ENCODE data around the gene PBX4. TPM values are rescaled to one million over a fixed set of nuclear protein-coding genes. Genes with fewer than 3 reads are reported as not detected.

Gene PBX4
- total and polyA plus RNA-seq, 2 of the 8 experiments (the other 6 are each of a cell fraction or from before 2014, with no cell fraction given), result 3.4 to 3.8 TPM

- Histone ChIP-seq H3K4me2 (ENCODE audit: insufficient read depth in 1 of 2, low read depth in 2 of 2, low read length in 2 of 2) (no peak overlapping the region), H3K14ac (ENCODE audit: insufficient read length) (no peak overlapping the region), H3K18ac (ENCODE audit: extremely low read depth, low read length) (no peak overlapping the region), H2BK12ac (ENCODE audit: low read depth, low read length) (no peak overlapping the region), H2BK5ac (ENCODE audit: low read depth, low read length) (0 out of 2 replicates have a peak overlapping the region, but pooled peaks have one; percentile 12), H3K4me1 (replicated peaks in 1 of 4; ENCODE audit: control insufficient read depth in 3 of 4, insufficient read depth in 4 of 4, low read length in 3 of 4) (peaks cover 0 to 4% (median 0%) of the 10 kb centered on the region in 4 experiments; a peak in 2 of 7 replicates), H3K4me3 (ENCODE audit: extremely low read depth in 1 of 4, insufficient read depth in 2 of 4, low read depth in 3 of 4, low read length in 4 of 4) (no peak overlapping the region), H3K36me3 (ENCODE audit: control insufficient read depth in 2 of 4, insufficient read depth in 4 of 4, low read length in 3 of 4) (no peaks in the 10 kb centered on the region), H3K23me2 (ENCODE audit: low read depth, low read length) (no peaks in the 10 kb centered on the region), H3K79me1 (ENCODE audit: low read depth, low read length) (no peaks in the 10 kb centered on the region), H4K91ac (replicated peaks; ENCODE audit: insufficient read length, low read length) (no peak overlapping the region), H3K4ac (replicated peaks; ENCODE audit: insufficient read length, low read depth, low read length) (no peak overlapping the region), H4K5ac (ENCODE audit: insufficient read length, low read depth, low read length) (no peak overlapping the region), H3K56ac (replicated peaks; ENCODE audit: insufficient read length, low read depth, low read length) (no peak overlapping the region), H2AFZ (ENCODE audit: low read length) (no peak overlapping the region), H2BK120ac (replicated peaks; ENCODE audit: low read depth, low read length) (no peak overlapping the region), H3K9me3 (ENCODE audit: insufficient read depth in 2 of 2, low read depth in 1 of 2, low read length in 1 of 2) (no peaks in the 10 kb centered on the region), H4K8ac (ENCODE audit: extremely low read depth, insufficient read depth, low read length) (peak overlapping the region; percentile 77), H4K20me1 (replicated peaks in 1 of 2; ENCODE audit: control insufficient read depth in 1 of 2, insufficient read depth in 2 of 2, low read length in 2 of 2) (no peaks in the 10 kb centered on the region), H3K23ac (ENCODE audit: insufficient read length) (no peak overlapping the region), H2BK15ac (ENCODE audit: low read length) (no peak overlapping the region), H2BK20ac (ENCODE audit: low read length) (no peak overlapping the region), H3K27me3 (replicated peaks in 1 of 4; ENCODE audit: control insufficient read depth in 3 of 4, extremely low read depth in 1 of 4, insufficient read depth in 3 of 4, low read length in 3 of 4) (no peaks in the 10 kb centered on the region), H3K79me2 (ENCODE audit: control insufficient read depth in 1 of 2, insufficient read depth in 2 of 2, low read length in 2 of 2) (no peaks in the 10 kb centered on the region), H2AK5ac (ENCODE audit: low read depth, low read length) (no peak overlapping the region), H3K27ac (ENCODE audit: low read depth, low read length) (no peak overlapping the region), H3K9ac (replicated peaks in 1 of 4; ENCODE audit: extremely low read depth in 1 of 4, low read depth in 3 of 4, low read length in 3 of 4) (no peak overlapping the region; a peak in 1 of 7 replicates)
- ChIA-PET POLR2A (ENCODE audit: partially characterized antibody) (interaction anchor here (0.8 to 0.9 kb wide), 2 partner anchors 30 to 90 kb away, joined by 3 read pairs; no protein-coding TSS in a partner anchor), CTCF (ENCODE audit: partially characterized antibody) (interaction anchor here (0.9 to 20.0 kb wide), 10 partner anchors 13 to 97 kb away, joined by 3 to 223 read pairs (median 4); partner anchors contain the start of gene GMIP)
- 87% methylated on average over 14 of the region's 17 CpGs; no CpG with 5 or more reads in 1 of the 2 experiments for whole genome bisulfite sequencing, 2 experiments (ENCODE audit: extremely low coverage in 1 of 2, insufficient coverage in 1 of 2, insufficient read length in 1 of 2, insufficient replicate concordance in 2 of 2, low coverage in 1 of 2, low lambda C conversion rate in 2 of 2, missing lambda C conversion rate in 1 of 2)
- DNase-seq (ENCODE audit: low read depth in 1 of 2, low spot score in 2 of 2), result peak in 1 of 2 experiments; percentile 53
- FAIRE-seq, result no peak
- TF ChIP-seq POU5F1 (IDR thresholded peaks at IDR 0.05; ENCODE audit: low read depth, low read length) (no peak), MAFK (IDR thresholded peaks at IDR 0.05; ENCODE audit: low read depth, low read length) (no peak), CTCF (IDR thresholded peaks at IDR 0.05; ENCODE audit: control extremely low read depth in 1 of 3, insufficient read depth in 1 of 3, low read depth in 1 of 3, low read length in 3 of 3) (peak; percentile 48 to 68 (median 62); a peak in 3 of 4 replicates), CTBP2 (IDR thresholded peaks at IDR 0.05; ENCODE audit: borderline replicate concordance, insufficient read depth, insufficient read length, low read length) (no peak), CBX5 (IDR thresholded peaks at IDR 0.05; ENCODE audit: low read depth, low read length) (no peak), TCF12 (IDR thresholded peaks at IDR 0.05; ENCODE audit: low read depth, low read length) (no peak), MAX (IDR thresholded peaks at IDR 0.05) (no peak), SUZ12 (IDR thresholded peaks at IDR 0.05; ENCODE audit: low read length) (no peak), BRCA1 (IDR thresholded peaks at IDR 0.05; ENCODE audit: low read depth, low read length) (no peak)
These were observed 55.7 kb downstream of the PBX4 start for GRCh38 chr19:19562665-19563347.
